ENCODE data around the gene IARS2. TPM values are rescaled to one million over a fixed set of nuclear protein-coding genes. Genes with fewer than 3 reads are reported as not detected.

IARS2 gene
- total RNA-seq = 35.6 and 36.5 TPM in 2 replicates
- 56.6 TPM for total RNA-seq (2013)
- polyA plus RNA-seq = 8.8 and 9.0 TPM in 2 replicates
- polyA minus RNA-seq = 22.0 and 22.9 TPM in 2 replicates

- ChIA-PET CTCF (interaction anchor here (0.9 to 1.2 kb wide), 5 partner anchors 15 to 104 kb away, joined by 3 to 5 read pairs (median 3); partner anchors contain the start of gene EPRS1), POLR2A (interaction anchor here (0.6 kb wide), 1 partner anchor 58 kb away, joined by 4 read pairs; no protein-coding TSS in a partner anchor)
- ATAC-seq (ENCODE audit: low read depth) (peak; percentile 77), DNase-seq (peak; percentile 89)
- Histone ChIP-seq H3K27me3 (replicated peaks in 1 of 4; ENCODE audit: control extremely low read depth in 1 of 4, control insufficient read depth in 3 of 4, insufficient read depth in 4 of 4, low read length in 3 of 4) (no peaks in the 10 kb centered on the region), H3K27ac (ENCODE audit: low read length in 2 of 2) (peak within 1 kb of the TSS; percentile 41 to 81), H3K4me3 (ENCODE audit: control extremely low read depth in 1 of 5, extremely low read depth in 1 of 5, insufficient read depth in 1 of 5, low read depth in 2 of 5, low read length in 4 of 5) (peak within 1 kb of the TSS; percentile 72 to 96 (median 88)), H2AFZ (ENCODE audit: insufficient read depth, low read depth, low read length, poor library complexity, severe bottlenecking) (peak within 1 kb of the TSS; percentile 95), H3K4me2 (replicated peaks; ENCODE audit: low read depth, low read length, poor library complexity, severe bottlenecking) (peak within 1 kb of the TSS; percentile 80), H3K79me2 (ENCODE audit: control insufficient read depth, insufficient read depth, low read length) (peaks cover 33% of the 10 kb centered on the region), H3K4me1 (ENCODE audit: control insufficient read depth in 2 of 2, insufficient read depth in 2 of 2, low read length in 2 of 2) (peaks cover 15 to 22% of the 10 kb centered on the region in 2 donors), H3K36me3 (replicated peaks in 1 of 2; ENCODE audit: control extremely low read depth in 1 of 2, control insufficient read depth in 1 of 2, extremely low read depth in 1 of 2, insufficient read depth in 2 of 2, low read length in 1 of 2) (peaks cover 0 to 15% of the 10 kb centered on the region in 2 experiments), H4K20me1 (ENCODE audit: control insufficient read depth, insufficient read depth, low read length, poor library complexity, severe bottlenecking) (peaks cover 7% of the 10 kb centered on the region), H3K9me3 (ENCODE audit: control extremely low read depth in 1 of 3, control insufficient read depth in 2 of 3, insufficient read depth in 1 of 3, low read length in 2 of 3) (no peaks in the 10 kb centered on the region), H3K9ac (ENCODE audit: low read length) (peak within 1 kb of the TSS; percentile 81)
- Mint-ChIP-seq H3K4me3 (peak within 1 kb of the TSS; percentile 82), H3K27me3 (no peaks in the 10 kb centered on the region), H3K4me1 (peaks cover 33% of the 10 kb centered on the region), H3K27ac (peak within 1 kb of the TSS; percentile 76), H3K9me3 (ENCODE audit: insufficient read depth) (no peaks in the 10 kb centered on the region)
- WGBS (ENCODE audit: insufficient coverage) = under 1% methylated on average over 68 of the region's 73 CpGs
- TF ChIP-seq EZH2 (IDR thresholded peaks at IDR 0.05; ENCODE audit: borderline replicate concordance, insufficient read depth, low read depth, low read length, poor library complexity, severe bottlenecking) = no peak
- no peak for TF ChIP-seq CTCF (IDR thresholded peaks at IDR 0.05)
- intact Hi-C loops (cut with micrococcal nuclease) = loop anchor here (1.0 to 5.0 kb wide), 3 partner anchors 8 to 1807 kb away; partner anchors contain the start of genes EPRS1 and RRP15
Measured at GRCh38 chr1:220094016-220094911, at the start of gene IARS2. Gene IARS2, plus strand, starts transcription at chr1:220094132. Its CDS starts 85 bp downstream, at chr1:220094217.
